Esophagus squamous epithelium (tissue), 4 donors: ENCODE results near the gene MEGF10.

Experiments used
- POLR2A ChIP-seq, 4 donors: fragments of 450-650 bp; IDR thresholded peaks; one replicate each; pipeline ENCODE4 v1.6.1; 2017; ENCODE audit warnings: antibody characterized with exemption in 4 of 4, mild to moderate bottlenecking in 4 of 4, moderate library complexity in 3 of 4
- TF ChIP-seq, protein P1 (sequence below), 6 experiments: fragments of 450-650 bp in 4 of 6; fragments of 200-600 bp in 2 of 6; sonication (generic) in 2 of 6; IDR thresholded peaks; one replicate each; pipeline ENCODE4 v1.5.1; 2016 to 2019; ENCODE audit warnings: antibody characterized with exemption in 6 of 6, mild to moderate bottlenecking in 4 of 6, moderate library complexity in 4 of 6

DNA sequence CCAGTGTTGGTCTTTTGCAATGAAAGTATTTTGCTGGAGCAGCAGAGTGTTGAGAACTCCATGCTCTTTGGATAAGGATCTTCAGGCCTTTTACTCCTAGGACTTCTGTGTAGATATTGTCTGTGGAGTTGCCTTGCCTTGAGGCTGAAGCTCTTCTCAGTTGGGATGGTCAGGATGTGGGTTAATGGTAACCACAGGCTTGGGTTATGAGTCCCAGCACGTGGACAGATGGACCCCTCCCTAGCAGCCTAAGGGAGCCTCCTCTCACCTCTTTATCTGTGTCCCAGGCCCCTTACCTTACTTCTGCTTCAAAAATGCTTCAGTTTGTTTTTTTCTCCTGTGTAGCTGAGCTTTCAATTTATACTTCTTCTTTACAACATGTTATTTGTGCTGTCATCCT lies 109.9 kb downstream of the MEGF10 start:
- TF ChIP-seq, protein P1, sequence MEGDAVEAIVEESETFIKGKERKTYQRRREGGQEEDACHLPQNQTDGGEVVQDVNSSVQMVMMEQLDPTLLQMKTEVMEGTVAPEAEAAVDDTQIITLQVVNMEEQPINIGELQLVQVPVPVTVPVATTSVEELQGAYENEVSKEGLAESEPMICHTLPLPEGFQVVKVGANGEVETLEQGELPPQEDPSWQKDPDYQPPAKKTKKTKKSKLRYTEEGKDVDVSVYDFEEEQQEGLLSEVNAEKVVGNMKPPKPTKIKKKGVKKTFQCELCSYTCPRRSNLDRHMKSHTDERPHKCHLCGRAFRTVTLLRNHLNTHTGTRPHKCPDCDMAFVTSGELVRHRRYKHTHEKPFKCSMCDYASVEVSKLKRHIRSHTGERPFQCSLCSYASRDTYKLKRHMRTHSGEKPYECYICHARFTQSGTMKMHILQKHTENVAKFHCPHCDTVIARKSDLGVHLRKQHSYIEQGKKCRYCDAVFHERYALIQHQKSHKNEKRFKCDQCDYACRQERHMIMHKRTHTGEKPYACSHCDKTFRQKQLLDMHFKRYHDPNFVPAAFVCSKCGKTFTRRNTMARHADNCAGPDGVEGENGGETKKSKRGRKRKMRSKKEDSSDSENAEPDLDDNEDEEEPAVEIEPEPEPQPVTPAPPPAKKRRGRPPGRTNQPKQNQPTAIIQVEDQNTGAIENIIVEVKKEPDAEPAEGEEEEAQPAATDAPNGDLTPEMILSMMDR (IDR thresholded peaks at IDR 0.05), result no peak
- no peak for TF ChIP-seq POLR2A (IDR thresholded peaks at IDR 0.05)
